NCI-H146 (cell line): ENCODE results near the gene RELT.

ENCODE experiments used
- DNase-seq: peaks from one replicate; lab custom pipeline; 2025; lab: John Stamatoyannopoulos, UW

The RELT gene

DNA sequence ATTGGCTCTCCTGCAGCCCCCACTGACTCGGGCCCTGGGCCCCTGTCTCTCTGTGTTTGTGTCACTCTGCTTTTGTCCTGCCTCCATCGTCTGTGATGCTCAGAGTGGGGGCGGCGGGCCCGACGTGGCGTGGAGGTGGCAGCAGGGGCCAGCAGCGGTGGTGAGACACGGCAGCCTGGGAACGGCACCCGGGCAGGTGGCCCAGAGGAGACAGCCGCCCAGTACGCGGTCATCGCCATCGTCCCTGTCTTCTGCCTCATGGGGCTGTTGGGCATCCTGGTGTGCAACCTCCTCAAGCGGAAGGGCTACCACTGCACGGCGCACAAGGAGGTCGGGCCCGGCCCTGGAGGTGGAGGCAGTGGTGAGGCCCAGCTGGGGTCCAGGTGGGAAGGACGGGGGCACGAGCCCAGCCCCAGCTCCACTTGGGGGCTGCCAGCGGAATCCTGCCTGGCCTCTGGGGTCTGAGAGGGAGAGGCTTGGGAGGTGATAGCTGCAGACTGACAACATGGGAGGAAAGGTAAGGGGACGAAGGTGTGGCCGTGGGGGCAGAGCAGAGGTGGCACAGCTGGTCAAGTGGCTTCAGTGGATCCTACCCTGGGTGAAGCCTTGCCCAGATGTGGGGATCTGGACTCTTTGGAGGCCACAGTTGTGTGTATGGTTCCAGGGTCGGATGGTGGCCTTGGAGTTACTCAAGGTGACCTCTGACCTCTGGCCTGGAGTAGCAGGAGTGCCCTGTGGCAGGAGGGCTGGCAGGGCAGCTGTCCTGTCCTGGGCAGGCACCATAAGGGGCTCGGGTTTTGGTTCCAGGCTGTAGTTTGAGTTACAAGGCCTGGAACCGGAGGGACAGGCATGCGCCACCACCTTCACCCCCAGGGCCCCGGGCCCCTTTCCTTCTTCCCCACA, 16.2 kb downstream of the RELT start:
- DNase-seq: no peak

GRCh38 chr11:73393011-73393380, 16.8 kb downstream of the RELT start:
- no peak for DNase-seq

DNA sequence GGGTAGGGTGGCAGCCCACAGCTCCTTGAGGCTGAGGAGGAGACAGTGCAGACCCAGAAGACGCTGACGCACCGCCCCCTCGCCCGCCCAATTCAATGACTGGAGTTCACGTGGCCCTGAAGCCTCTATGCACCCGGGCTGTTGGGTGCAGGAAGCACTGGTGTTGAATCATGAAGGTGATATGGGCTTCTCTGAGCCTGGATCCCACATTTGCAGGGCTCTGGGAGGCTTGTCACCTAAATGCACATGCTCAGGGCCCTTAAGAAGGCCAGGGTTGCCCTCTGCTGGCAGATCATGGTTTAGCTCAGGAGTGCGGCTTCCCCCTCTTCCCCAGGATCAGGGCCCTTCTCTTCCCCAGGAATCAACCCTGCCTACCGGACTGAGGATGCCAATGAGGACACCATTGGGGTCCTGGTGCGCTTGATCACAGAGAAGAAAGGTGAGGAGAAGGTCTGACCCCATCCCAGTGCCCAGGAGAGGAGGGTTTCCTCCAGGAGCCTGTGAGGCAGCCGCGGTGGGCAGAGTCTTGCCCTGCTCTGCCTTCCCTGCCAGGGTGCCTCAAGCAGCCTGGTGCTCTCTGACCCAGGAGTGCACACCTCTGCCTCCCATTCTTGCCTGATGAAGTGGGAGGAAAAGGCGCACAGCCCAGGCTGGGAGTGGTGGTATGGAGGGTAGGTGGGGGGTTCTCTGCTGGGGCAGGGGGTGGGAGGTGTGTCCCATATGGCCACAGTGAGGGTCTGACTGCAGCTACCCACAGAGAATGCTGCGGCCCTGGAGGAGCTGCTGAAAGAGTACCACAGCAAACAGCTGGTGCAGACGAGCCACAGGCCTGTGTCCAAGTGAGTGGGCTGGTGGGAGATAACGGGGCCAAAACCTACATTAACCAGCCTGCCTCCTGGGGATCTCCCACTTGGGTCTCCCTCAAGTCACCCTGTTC, 17.5 kb downstream of the RELT start:
- DNase-seq: peak; percentile 67

DNA sequence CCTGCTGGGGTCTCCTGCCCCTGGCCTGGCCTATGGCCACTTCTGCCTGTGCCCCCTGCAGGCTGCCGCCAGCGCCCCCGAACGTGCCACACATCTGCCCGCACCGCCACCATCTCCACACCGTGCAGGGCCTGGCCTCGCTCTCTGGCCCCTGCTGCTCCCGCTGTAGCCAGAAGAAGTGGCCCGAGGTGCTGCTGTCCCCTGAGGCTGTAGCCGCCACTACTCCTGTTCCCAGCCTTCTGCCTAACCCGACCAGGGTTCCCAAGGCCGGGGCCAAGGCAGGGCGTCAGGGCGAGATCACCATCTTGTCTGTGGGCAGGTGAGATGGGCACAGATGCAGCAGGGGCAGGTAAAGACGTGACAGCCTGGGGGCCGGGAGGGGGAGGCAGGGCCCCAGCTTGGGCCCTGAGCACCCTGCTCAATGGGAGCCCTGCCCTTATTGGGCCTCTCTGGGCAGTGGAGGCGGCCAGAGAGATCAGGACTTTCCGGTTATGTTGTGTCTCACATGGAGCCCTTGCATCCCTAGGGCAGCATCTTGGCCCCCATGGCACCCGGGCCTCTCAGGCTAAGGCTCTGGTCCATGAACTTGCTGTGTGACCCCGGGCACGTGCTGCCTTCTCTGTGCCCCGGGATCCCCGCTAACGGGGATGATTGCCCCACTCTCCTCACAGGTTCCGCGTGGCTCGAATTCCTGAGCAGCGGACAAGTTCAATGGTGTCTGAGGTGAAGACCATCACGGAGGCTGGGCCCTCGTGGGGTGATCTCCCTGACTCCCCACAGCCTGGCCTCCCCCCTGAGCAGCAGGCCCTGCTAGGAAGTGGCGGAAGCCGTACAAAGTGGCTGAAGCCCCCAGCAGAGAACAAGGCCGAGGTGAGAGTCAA, 18.5 kb downstream of the RELT start:
- DNase-seq: no peak

GRCh38 chr11:73395297-73396208, 19.4 kb downstream of the RELT start:
- no peak for DNase-seq

DNA sequence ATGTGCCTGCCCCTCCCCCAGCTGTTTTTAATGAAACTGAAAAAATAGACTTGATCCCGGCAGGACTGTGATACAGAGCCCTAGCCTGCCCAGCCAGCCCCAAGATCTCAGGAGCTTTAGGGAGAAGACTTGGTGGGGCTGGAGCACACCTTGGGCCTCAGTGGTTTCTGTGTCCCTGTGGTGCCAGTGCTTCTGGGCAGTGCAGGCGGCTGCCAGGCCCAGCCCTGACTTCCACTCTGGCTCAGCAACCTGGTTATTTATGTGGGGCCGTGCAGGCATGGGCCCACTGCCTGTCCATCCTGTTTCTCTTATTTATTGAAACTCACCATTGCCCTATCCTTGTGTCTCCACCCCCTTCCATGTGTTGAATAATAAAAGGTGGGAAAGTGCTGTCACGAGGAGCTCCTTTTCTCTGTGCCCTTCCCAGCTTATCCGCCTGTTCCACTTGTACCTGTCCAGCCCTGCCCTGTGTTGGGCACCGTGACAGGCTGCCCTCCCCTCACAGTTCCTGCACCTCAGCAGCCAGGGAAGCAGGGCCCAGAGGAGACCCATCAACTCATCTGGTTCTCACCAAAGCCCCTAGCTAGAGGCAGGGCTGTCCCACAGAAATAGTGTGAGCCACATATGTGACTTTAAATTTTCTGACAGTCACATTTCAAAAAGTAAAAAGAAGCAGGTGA, 20.2 kb downstream of the RELT start:
- DNase-seq: no peak

DNA sequence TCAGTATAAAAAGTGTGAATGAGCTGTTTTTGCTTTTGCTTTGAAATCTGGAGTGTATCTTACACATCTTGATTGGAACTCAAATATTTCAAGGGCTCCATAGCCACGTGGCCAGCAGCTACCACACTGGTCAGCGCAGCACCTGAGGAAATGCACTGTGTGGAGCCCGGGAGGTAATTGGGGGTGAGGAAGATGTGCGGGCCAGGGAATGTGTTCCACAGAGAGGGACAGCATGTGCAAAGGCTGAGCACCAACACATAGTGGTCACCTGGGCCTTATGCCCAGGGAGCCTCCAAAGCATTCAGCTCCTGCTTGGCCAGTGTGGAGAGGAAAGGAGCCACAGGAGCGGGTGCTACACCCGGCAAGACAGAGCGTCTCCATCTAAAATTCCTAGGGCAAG, 20.8 kb downstream of the RELT start:
- DNase-seq: no peak

DNA sequence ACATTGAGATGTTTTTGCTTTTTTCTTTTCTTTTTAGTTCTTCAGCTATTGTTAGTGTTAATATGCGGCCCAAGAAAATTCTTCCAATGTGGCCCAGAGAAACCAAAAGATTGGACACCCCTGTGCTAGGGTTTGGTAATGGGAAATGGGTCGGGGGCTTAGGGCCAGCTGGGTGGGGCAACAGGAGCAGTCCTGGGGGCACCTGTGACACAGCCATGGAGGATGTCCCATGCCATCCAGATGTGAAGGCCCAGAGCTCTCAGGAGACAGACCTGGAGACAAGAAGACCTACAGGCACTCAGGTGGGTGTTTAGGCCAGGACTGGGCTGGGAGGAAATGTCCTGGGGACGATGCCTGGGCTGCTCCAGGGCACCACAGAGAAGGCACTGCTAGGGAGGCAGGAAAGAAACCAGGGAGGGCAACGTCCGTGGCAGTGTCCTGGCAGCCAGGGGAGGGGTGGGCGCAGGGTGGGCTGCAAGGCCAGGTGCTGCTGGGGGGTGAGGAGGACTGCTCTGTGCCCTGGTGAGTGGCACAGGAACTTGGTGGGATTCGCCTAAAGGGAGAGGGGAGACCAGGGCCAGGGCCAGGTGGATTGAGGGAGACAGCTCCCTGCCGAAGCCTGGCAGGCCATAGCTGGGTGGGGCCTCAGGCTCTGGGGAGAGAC, 21.4 kb downstream of the RELT start:
- DNase-seq: no peak

DNA sequence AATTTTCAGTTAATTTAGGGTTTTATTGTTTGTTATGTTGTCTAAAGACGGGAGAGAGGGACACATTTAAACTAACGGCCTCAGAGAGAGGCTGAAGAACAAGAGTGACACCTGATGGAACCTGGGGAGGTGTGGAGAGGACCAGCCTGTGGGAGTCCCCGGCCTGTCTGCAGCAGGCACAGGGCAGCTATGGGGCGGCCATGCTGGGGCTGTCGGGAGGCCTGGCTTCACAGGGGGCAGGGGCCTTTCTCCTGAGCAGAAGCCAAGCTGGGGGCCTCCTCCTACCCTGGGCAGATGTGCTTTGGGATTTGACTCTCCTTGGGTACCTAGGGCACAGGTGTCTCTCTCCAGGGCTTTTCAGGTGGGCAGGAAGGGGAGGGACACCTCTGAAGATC, 21.9 kb downstream of the RELT start:
- DNase-seq: no peak

- no peak for DNase-seq
These were observed 22.5 kb downstream of the RELT start for GRCh38 chr11:73398721-73399120.

DNA sequence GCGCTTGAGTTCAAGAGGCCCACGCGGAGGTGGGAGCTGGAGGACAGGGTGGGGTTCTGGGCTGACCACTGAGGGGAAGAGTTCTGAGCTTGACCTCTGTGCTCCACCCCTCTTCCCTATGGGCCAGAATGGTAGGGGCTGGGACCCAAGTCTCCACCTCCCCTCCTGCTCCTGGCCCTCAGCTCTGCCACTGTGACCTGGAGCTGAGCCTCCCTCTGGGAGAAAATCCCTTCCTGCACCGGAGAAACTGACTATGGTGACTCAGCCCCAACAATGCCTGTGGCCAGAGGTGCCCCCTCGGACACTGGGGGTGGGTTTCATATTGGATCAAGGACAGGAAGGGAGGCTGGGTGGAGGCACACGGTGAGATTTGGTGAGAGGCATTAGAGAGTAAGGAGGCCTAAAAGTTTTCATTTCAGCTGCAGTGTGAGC, 23.0 kb downstream of the RELT start:
- no peak for DNase-seq

- no peak for DNase-seq
These were observed 23.4 kb downstream of the RELT start for GRCh38 chr11:73399636-73400035.

DNA sequence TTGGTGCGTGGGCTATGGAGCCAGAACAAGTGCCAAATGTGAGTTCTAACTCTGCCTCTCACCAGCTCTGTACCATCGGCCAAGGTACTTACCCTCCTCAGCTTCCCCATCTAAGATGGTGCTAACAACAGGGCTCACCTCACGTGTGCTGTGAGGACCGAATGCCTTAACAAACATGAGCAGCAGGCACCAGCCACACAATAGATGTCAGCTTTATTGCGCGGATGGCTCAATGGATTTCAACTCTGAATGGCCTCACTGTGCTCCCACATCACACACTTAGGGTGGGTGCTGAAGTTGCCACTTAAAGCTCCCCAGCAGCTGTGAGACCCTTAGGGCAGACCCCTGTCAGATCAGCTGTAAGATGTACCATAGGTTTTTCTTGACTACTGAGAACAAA, 24.1 kb downstream of the RELT start:
- DNase-seq: no peak

DNA sequence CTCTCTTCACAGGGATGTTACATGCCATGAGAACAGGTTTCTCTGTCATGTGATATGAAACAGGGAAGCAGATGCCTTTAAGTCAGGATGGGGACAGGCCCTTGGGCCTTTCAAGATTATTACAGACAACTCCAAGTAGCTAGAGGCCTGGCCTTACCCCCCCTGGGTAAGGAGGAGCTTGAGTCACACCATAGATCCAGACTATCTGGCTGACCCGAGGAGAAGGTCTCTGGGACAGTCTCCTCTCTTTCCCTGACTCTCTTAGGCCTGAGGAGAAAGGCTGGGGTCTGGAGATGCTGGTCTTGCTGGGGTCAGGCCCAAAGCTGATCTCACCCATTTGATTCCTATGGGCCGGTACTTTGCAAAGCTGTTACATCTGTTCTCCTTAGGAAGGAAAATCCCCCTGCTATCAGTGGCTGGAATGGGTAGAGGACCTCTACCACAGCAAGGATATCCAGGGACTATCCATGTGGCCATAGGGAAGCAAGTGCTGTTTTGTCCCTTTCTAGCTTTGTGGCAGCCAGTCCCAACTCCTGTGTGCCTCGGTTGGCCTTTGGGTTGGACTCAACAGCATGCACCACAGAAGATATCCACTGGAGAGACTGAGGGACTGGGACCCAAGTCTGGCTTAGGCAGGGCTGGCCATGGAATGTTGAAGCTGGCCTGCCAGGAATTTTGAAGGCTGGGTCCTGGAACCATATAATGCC, 25.2 kb downstream of the RELT start:
- DNase-seq: no peak

GRCh38 chr11:73401924-73402833, 26.0 kb downstream of the RELT start:
- no peak for DNase-seq

DNA sequence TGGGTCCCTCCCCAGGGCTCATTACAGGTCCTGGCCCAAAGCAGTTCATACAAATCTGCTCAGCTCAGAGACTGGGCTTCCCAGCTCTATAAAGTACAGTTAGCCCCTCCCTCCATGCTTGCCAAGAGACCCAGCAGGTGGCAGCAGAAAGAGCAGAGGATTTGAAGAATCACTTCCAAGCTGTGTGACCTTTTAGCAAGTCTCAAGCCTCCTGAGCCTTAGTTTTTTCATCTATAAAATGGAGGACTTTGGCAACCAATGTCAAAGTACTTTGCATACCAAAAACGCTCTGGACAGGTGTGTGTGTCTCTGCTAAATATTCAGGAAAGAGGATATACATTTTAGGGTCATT, 26.6 kb downstream of the RELT start:
- DNase-seq: no peak

DNA sequence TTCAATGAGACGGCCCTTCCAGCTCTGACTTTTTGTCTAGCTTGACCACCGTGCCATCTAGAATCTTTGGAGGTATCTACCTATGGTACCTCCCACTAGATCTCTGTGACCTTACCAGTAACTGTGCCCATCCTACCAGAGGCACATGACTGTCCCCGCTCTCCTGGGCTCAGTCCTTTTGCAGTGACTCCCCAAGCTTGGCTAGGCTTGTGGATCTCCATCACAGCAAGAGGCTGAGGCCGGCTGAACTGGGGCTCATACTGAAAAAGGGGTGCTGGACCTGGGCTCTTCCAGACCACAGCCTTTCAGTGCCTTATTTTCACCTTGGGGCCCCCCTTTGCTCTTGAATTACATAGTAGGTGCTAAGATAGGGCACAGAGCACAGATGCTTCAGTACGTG, 27.3 kb downstream of the RELT start:
- DNase-seq: no peak

DNA sequence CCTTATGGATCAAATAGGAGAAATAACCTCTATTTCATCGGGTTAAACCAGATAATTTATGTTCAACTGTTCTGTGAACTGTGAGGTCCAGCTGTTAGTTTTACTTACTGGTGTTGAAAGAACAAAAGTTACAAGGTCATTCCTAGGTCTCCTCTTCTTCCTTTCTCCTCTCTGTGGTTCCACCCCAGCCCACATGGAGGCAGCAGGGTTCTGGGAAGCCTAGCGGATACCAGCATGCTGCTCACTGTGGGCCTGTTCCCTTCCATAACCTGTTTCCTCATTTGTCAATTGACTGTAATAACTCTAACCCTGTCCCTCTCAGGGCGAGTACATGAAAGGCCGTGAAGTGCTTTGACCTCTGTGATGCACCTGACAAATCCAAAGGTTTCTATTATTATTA, 27.8 kb downstream of the RELT start:
- DNase-seq: peak; percentile 28
